Neural cell (in vitro differentiated cells): ENCODE measurements around the gene IMPA2. TPM values are rescaled to one million over a fixed set of nuclear protein-coding genes. Genes with fewer than 3 reads are reported as not detected.

Source experiments
- H2AFZ ChIP-seq: fragments of 200-600, 300-800 bp; sonication (generic), shearing (Covaris generic); 2 replicates; pipeline ENCODE4 v1.6.0; 2014; ENCODE audit warnings: low read depth, mild to moderate bottlenecking, antibody characterized with exemption, low read length, moderate library complexity
- H3F3A ChIP-seq: fragments of 200-600 bp; shearing (Covaris generic); 2 replicates; pipeline ENCODE4 v1.6.1; 2016; ENCODE audit warnings: mild to moderate bottlenecking, moderate library complexity, mixed read lengths, antibody characterized with exemption, low read length; ENCODE audit not compliant: insufficient read depth, poor library complexity, severe bottlenecking
- H3K27ac ChIP-seq: fragments of 200-600, 300-800 bp; sonication (generic), shearing (Covaris generic); 2 replicates; pipeline ENCODE4 v1.5.1; 2014; ENCODE audit warnings: mild to moderate bottlenecking, low read length, moderate library complexity
- H3K27me3 ChIP-seq: fragments of 300-800, 200-600 bp; sonication (generic), shearing (Covaris generic); 2 replicates; pipeline ENCODE4 v1.6.0; 2014; ENCODE audit warnings: mild to moderate bottlenecking, low read depth, low read length, moderate library complexity; ENCODE audit not compliant: insufficient read depth
- H3K36me3 ChIP-seq: fragments of 300-800, 200-600 bp; sonication (generic), shearing (Covaris generic); 2 replicates; pipeline ENCODE4 v1.5.1; 2014; ENCODE audit warnings: mild to moderate bottlenecking, antibody characterized with exemption, low read length, moderate library complexity; ENCODE audit not compliant: insufficient read depth
- H3K4me2 ChIP-seq: fragments of 300-800, 200-600 bp; sonication (generic), shearing (Covaris generic); 2 replicates; pipeline ENCODE4 v1.6.0; 2014; ENCODE audit warnings: mild to moderate bottlenecking, low read length
- H3K4me3 ChIP-seq: fragments of 300-800, 200-600 bp; sonication (generic), shearing (Covaris generic); 2 replicates; pipeline ENCODE4 v1.5.1; 2014; ENCODE audit warnings: mild to moderate bottlenecking, low read length, moderate library complexity
- H3K79me2 ChIP-seq: fragments of 200-600 bp; shearing (Covaris generic); replicated peaks from 2 replicates; pipeline ENCODE4 v1.6.0; 2014; ENCODE audit warnings: mild to moderate bottlenecking, low read length, moderate library complexity; ENCODE audit not compliant: insufficient read depth
- H3K9ac ChIP-seq: fragments of 300-800, 200-600 bp; sonication (generic), shearing (Covaris generic); 2 replicates; pipeline ENCODE4 v1.6.1; 2016; ENCODE audit warnings: mild to moderate bottlenecking, low read length, mixed read lengths
- H3K9me2 ChIP-seq: fragments of 200-600 bp; shearing (Covaris generic); 2 replicates; pipeline ENCODE4 v1.6.1; 2016; ENCODE audit warnings: mild to moderate bottlenecking, low read length, mixed read lengths; ENCODE audit not compliant: insufficient read depth
- H3K9me3 ChIP-seq: fragments of 200-600, 300-800 bp; sonication (generic), shearing (Covaris generic); 2 replicates; pipeline ENCODE4 v1.6.1; 2016; ENCODE audit warnings: mild to moderate bottlenecking, mixed run types, low read length, moderate library complexity, mixed read lengths
- H4K20me1 ChIP-seq: fragments of 200-600 bp; shearing (Covaris generic); 2 replicates; pipeline ENCODE4 v1.6.1; 2016; ENCODE audit warnings: mild to moderate bottlenecking, mixed run types; ENCODE audit not compliant: insufficient read depth
- EP300 ChIP-seq: fragments of 450-650 bp; conservative IDR thresholded peaks from 2 replicates; pipeline ENCODE4 v1.6.1; 2014; ENCODE audit warnings: antibody characterized with exemption, mild to moderate bottlenecking, moderate library complexity; ENCODE audit not compliant: poor library complexity, severe bottlenecking
- EZH2 ChIP-seq: fragments of 200-600, 300-800 bp; shearing (Covaris generic), sonication (generic); IDR thresholded peaks from 2 replicates; pipeline ENCODE4 v1.6.1; 2014; ENCODE audit warnings: antibody characterized with exemption, low read length, borderline replicate concordance, mild to moderate bottlenecking; ENCODE audit not compliant: insufficient read depth, poor library complexity, severe bottlenecking
- MXI1 ChIP-seq: fragments of 450-650 bp; conservative IDR thresholded peaks from 2 replicates; pipeline ENCODE4 v1.6.1; 2014; ENCODE audit warnings: antibody characterized with exemption, mild to moderate bottlenecking; ENCODE audit not compliant: poor library complexity, severe bottlenecking
- POLR2AphosphoS5 ChIP-seq: IDR thresholded peaks from 2 replicates; pipeline ENCODE4 v1.6.1; 2012
- RAD21 ChIP-seq: fragments of 450-650 bp; conservative IDR thresholded peaks from 2 replicates; pipeline ENCODE4 v1.6.1; 2014; ENCODE audit warnings: antibody characterized with exemption, mild to moderate bottlenecking, moderate library complexity
- SMC3 ChIP-seq: fragments of 450-650 bp; conservative IDR thresholded peaks from 2 replicates; pipeline ENCODE4 v1.6.1; 2014; ENCODE audit warnings: antibody characterized with exemption, mild to moderate bottlenecking, moderate library complexity; ENCODE audit not compliant: poor library complexity
- TAF1 ChIP-seq: IDR thresholded peaks from 2 replicates; pipeline ENCODE4 v1.6.1; 2012; ENCODE audit warnings: low read depth
- polyA plus RNA-seq: library from polyadenylated mRNA; depleted of rRNA; stranded (reverse); fragments of >200 nt; gene quantifications from 2 replicates; pipeline ENCODE4 v1.2.3, GENCODE V29; 2014
- TF ChIP-seq, protein P1 (sequence below): fragments of 450-650 bp; IDR thresholded peaks from 2 replicates; pipeline ENCODE4 v1.5.1; 2014; ENCODE audit warnings: antibody characterized with exemption, mild to moderate bottlenecking, moderate library complexity; ENCODE audit not compliant: poor library complexity, severe bottlenecking
- TF ChIP-seq, protein P2 (sequence below): IDR thresholded peaks from 2 replicates; pipeline ENCODE4 v1.6.1; 2012; ENCODE audit warnings: borderline replicate concordance

Gene IMPA2
- polyA plus RNA-seq, 1 donor from 2014 or later = 2.7 TPM

DNA sequence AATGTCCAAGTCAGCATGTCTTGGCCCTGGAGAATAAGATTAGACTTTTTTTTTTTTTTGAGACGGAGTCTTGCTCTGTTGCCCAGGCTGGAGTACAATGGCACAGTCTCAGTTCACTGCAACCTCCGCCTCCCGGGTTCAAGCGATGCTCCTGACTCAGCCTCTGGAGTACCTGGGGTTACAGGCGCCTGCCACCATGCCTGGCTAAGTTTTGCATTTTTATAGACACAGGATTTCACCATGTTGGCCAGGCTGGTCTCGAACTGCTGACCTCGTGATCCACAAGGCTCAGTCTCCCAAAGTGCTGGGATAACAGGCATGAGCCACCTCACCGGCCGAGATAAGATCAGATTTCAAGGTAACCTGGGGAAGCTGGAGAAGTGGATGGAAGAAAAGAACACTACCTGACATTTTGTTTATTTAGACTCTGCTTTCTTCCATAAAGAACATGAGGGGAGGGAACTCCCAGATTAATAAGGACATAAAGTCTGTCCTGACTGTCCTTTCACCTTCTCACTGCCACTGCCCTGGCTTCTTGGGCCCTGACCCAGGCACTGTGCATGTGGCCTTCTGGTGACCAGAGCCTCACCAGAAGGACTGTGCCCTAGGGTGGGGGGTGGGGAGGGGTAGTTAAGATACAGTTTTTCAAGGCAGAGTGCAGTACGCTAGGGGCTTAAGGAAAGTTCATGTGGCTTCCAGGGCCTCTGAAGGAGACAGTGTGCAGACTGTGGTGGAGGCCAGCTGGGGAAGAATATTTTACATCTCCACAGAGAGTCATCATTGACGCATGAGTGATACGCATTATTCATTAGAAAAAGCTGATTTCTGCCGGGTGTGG, 4.8 kb upstream of the IMPA2 start:
- TF ChIP-seq, protein P1, sequence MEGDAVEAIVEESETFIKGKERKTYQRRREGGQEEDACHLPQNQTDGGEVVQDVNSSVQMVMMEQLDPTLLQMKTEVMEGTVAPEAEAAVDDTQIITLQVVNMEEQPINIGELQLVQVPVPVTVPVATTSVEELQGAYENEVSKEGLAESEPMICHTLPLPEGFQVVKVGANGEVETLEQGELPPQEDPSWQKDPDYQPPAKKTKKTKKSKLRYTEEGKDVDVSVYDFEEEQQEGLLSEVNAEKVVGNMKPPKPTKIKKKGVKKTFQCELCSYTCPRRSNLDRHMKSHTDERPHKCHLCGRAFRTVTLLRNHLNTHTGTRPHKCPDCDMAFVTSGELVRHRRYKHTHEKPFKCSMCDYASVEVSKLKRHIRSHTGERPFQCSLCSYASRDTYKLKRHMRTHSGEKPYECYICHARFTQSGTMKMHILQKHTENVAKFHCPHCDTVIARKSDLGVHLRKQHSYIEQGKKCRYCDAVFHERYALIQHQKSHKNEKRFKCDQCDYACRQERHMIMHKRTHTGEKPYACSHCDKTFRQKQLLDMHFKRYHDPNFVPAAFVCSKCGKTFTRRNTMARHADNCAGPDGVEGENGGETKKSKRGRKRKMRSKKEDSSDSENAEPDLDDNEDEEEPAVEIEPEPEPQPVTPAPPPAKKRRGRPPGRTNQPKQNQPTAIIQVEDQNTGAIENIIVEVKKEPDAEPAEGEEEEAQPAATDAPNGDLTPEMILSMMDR = no peak
- TF ChIP-seq, protein P2, sequence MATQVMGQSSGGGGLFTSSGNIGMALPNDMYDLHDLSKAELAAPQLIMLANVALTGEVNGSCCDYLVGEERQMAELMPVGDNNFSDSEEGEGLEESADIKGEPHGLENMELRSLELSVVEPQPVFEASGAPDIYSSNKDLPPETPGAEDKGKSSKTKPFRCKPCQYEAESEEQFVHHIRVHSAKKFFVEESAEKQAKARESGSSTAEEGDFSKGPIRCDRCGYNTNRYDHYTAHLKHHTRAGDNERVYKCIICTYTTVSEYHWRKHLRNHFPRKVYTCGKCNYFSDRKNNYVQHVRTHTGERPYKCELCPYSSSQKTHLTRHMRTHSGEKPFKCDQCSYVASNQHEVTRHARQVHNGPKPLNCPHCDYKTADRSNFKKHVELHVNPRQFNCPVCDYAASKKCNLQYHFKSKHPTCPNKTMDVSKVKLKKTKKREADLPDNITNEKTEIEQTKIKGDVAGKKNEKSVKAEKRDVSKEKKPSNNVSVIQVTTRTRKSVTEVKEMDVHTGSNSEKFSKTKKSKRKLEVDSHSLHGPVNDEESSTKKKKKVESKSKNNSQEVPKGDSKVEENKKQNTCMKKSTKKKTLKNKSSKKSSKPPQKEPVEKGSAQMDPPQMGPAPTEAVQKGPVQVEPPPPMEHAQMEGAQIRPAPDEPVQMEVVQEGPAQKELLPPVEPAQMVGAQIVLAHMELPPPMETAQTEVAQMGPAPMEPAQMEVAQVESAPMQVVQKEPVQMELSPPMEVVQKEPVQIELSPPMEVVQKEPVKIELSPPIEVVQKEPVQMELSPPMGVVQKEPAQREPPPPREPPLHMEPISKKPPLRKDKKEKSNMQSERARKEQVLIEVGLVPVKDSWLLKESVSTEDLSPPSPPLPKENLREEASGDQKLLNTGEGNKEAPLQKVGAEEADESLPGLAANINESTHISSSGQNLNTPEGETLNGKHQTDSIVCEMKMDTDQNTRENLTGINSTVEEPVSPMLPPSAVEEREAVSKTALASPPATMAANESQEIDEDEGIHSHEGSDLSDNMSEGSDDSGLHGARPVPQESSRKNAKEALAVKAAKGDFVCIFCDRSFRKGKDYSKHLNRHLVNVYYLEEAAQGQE = no peak
- TF ChIP-seq EZH2 = no peak
- no peak for TF ChIP-seq SMC3
- TF ChIP-seq RAD21 = no peak
- no peak for TF ChIP-seq EP300
- TF ChIP-seq POLR2AphosphoS5 = no peak
- no peak for TF ChIP-seq MXI1
- no peak for TF ChIP-seq TAF1
- H2AFZ ChIP-seq = no peak overlapping the region
- H3K79me2 ChIP-seq = no peaks in the 10 kb centered on the region
- H3K27me3 ChIP-seq = peaks cover 11% of the 10 kb centered on the region
- H4K20me1 ChIP-seq = no peaks in the 10 kb centered on the region
- no peak overlapping the region for H3K4me3 ChIP-seq
- H3K27ac ChIP-seq = no peak overlapping the region
- H3K36me3 ChIP-seq = no peaks in the 10 kb centered on the region
- no peaks in the 10 kb centered on the region for H3K9me3 ChIP-seq
- no peaks in the 10 kb centered on the region for H3K9me2 ChIP-seq
- H3F3A ChIP-seq = no peaks in the 10 kb centered on the region
- H3K9ac ChIP-seq = no peak overlapping the region
- H3K4me2 ChIP-seq = no peak overlapping the region

DNA sequence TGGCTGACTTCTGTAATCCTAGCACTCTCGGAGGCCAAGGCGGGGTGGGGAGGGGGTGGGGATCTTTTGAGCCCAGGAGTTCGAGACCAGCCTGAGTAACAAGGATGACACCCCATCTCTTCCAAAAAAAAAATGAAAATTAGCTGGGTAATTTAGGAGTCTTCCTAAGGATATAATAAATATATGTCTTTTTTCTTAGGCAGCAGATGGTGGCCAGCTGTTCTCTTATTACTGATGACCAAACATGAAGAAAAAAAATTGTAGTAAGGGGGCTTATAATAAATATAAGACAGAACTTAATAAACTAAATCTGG, 4.2 kb upstream of the IMPA2 start:
- H3K36me3 ChIP-seq = no peaks in the 10 kb centered on the region
- no peaks in the 10 kb centered on the region for H4K20me1 ChIP-seq

More for the DNA sequence above, 4.2 kb upstream of the IMPA2 start:
- Histone ChIP-seq H3K79me2 (no peaks in the 10 kb centered on the region), H3K4me3 (no peak overlapping the region), H3K9me3 (no peaks in the 10 kb centered on the region), H3K27me3 (peaks cover 15% of the 10 kb centered on the region), H3K9me2 (no peaks in the 10 kb centered on the region), H3K27ac (no peak overlapping the region), H3K4me2 (no peak overlapping the region), H3K9ac (no peak overlapping the region), H3F3A (no peaks in the 10 kb centered on the region), H2AFZ (no peak overlapping the region)
- no peak for TF ChIP-seq MXI1
- TF ChIP-seq SMC3 = no peak
- TF ChIP-seq, protein P1 = no peak
- TF ChIP-seq TAF1 = no peak
- TF ChIP-seq EZH2 = no peak
- TF ChIP-seq, protein P2 = no peak
- no peak for TF ChIP-seq RAD21
- TF ChIP-seq POLR2AphosphoS5 = no peak
- no peak for TF ChIP-seq EP300
